K562 (cell line): Measurements from ENCODE around the gene CBFA2T3. TPM values are rescaled to one million over a fixed set of nuclear protein-coding genes. Genes with fewer than 3 reads are reported as not detected.

Experiments used
- CREBBP ChIP-seq: IDR thresholded peaks from one replicate; pipeline ENCODE4 v1.6.1; 2012; ENCODE audit warnings: low read depth, mild to moderate bottlenecking, control low read depth, inconsistent platforms, low read length
- DMBX1 ChIP-seq: fragments of 250-450 bp; sonication (Bioruptor Pico); IDR thresholded peaks from 2 replicates; pipeline ENCODE4 v1.8.0; 2022; ENCODE audit warnings: inconsistent platforms, mild to moderate bottlenecking, moderate library complexity, borderline replicate concordance
- EWSR1 ChIP-seq: fragments of 450-650 bp; IDR thresholded peaks from 2 replicates; pipeline ENCODE4 v1.6.1; 2018; ENCODE audit warnings: borderline replicate concordance, mild to moderate bottlenecking, low read depth, moderate library complexity; ENCODE audit not compliant: partially characterized antibody
- KDM2B ChIP-seq: fragments of 250-450 bp; sonication (Bioruptor Pico); IDR thresholded peaks from 2 replicates; pipeline ENCODE4 v1.8.0; 2021; ENCODE audit warnings: mild to moderate bottlenecking, moderate library complexity
- MLLT1 ChIP-seq, 2 experiments: fragments of 450-650 bp; IDR thresholded peaks; 2 replicates each; pipeline ENCODE4 v1.6.1; 2016
- NFATC3 ChIP-seq: fragments of 450-650 bp; IDR thresholded peaks from 2 replicates; pipeline ENCODE4 v1.6.1; 2017; ENCODE audit warnings: mild to moderate bottlenecking
- SAFB ChIP-seq: fragments of 200-400 bp; formaldehyde crosslinking; IDR thresholded peaks from 2 replicates; pipeline ENCODE4 v1.6.1; 2017; ENCODE audit warnings: low read depth, low read length, borderline replicate concordance
- SMARCA5 ChIP-seq: fragments of 450-650 bp; IDR thresholded peaks from 2 replicates; pipeline ENCODE4 v1.6.1; 2016
- SP2 ChIP-seq: IDR thresholded peaks from 2 replicates; pipeline ENCODE4 v1.6.1; 2011; ENCODE audit warnings: mild to moderate bottlenecking, low read depth, low read length, moderate library complexity; ENCODE audit not compliant: poor library complexity, severe bottlenecking; ENCODE audit errors: extremely low read depth
- ZBTB12 ChIP-seq: fragments of 250-450 bp; sonication (Bioruptor Pico); IDR thresholded peaks from 2 replicates; pipeline ENCODE4 v1.4.0; 2020
- ZFP91 ChIP-seq: sonication (generic); formaldehyde crosslinking; IDR thresholded peaks from 2 replicates; pipeline ENCODE4 v1.8.0; 2022; ENCODE audit warnings: mild to moderate bottlenecking, missing genetic modification reagents
- ZNF740 ChIP-seq, 3 experiments: fragments of 200-800 bp in 1 of 3; sonication (Bioruptor generic) in 1 of 3; sonication (generic) in 1 of 3; formaldehyde crosslinking in 1 of 3; IDR thresholded peaks; 2 replicates each; pipeline versions ENCODE4 v1.6.1 to v1.8.0; 2016 to 2022; ENCODE audit warnings: mild to moderate bottlenecking in 2 of 3, missing compliant biosample characterization in 2 of 3, missing genetic modification characterization in 2 of 3, missing genetic modification reagents in 1 of 3
- polyA plus RNA-seq, 8 experiments: library from polyadenylated mRNA; depleted of rRNA in 4 of 8; stranded (reverse) in 5 of 8; unstranded in 3 of 8; fragments of >200 nt; fragmentation: Nextera tagmentation in 2 of 8; fragmentation: Illumina TruSeq in 1 of 8; extraction: Ambion mirVana in 2 of 8; extraction: Trizol in 1 of 8; gene quantifications; 2 replicates each; pipeline versions ENCODE4 v1.2.1 to v1.2.3, GENCODE V29; 2011 to 2014; ENCODE audit warnings: inconsistent platforms in 1 of 8, missing spikeins in 1 of 8
- total RNA-seq, 7 experiments: library from RNA; depleted of rRNA in 6 of 7; stranded (reverse); fragments of >200 nt in 6 of 7; fragmentation: Illumina TruSeq in 2 of 7; extraction: Trizol in 2 of 7; gene quantifications; 2 replicates each; pipeline versions ENCODE4 v1.2.1 to v1.2.3, GENCODE V29; 2011 to 2021; ENCODE audit warnings: low replicate concordance in 1 of 7
- TF ChIP-seq, protein P1 (sequence below), 2 experiments: IDR thresholded peaks in 1 of 2; conservative IDR thresholded peaks in 1 of 2; 2 replicates each; pipeline ENCODE4 v1.6.1; 2016; ENCODE audit warnings: low read depth in 2 of 2, mild to moderate bottlenecking in 1 of 2, missing compliant biosample characterization in 1 of 2, missing genetic modification characterization in 1 of 2, moderate library complexity in 1 of 2

Gene CBFA2T3
- total and polyA plus RNA-seq, 9 of the 15 experiments (the other 6 are each of a cell fraction or from before 2014, with no cell fraction given), result 2.3 to 145 (median 6.7) TPM

DNA sequence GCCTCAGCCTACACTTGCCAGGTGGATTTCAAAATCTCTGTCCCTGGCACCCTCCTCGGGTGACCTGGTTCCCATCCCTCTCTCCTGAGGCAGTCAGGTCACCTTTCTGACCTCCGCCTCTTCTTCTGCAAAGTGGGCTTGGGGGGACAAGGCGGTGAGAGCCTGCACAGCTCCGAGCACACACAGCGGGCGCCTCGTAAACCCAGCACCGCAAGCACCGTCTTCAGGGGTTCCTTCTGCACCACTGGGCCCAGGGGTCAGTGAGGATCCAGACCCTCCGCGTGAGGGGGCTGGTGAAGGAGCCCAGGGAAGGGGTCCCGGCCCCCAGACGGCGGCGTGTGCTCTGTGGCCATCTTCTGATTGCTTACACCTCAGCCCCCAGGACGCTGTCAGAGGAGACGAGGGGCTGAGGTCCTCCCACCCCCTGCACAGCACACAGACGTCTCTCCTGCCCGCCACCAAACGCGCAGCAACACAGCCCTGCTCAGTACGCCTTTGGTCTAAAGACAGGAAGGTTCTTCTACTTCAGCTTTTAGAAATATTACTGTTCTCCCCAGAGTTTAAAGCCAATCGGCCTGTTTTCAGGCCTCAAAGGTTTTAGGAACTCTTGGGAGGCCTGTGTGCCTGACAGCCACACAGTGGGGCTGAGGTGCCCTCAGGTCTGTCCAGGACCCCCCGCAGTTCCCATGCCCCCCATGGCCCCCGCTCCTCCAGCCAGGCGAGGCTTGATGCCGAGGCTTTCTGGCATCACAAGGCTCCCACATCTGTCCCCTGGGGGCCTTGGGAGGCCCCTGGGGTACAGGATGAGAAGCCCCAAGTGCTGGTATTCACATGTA is 2.7 kb downstream of the CBFA2T3 start (continued):
- TF ChIP-seq DMBX1 (CRISPR knock-in tag) (no peak), NFATC3 (no peak), SP2 (no peak), KDM2B (no peak), MLLT1 (IDR thresholded peaks at IDR 0.05) (no peak), ZBTB12 (CRISPR knock-in tag) (no peak), CREBBP (no peak), SMARCA5 (no peak), ZNF740 (CRISPR knock-in tag; IDR thresholded peaks at IDR 0.05) (peak; percentile 66; the same call in 1 of the 2 replicates), ZNF740 (tag; IDR thresholded peaks at IDR 0.05) (no peak), ZFP91 (CRISPR knock-in tag) (no peak), EWSR1 (no peak), SAFB (no peak)
- TF ChIP-seq, protein P1, sequence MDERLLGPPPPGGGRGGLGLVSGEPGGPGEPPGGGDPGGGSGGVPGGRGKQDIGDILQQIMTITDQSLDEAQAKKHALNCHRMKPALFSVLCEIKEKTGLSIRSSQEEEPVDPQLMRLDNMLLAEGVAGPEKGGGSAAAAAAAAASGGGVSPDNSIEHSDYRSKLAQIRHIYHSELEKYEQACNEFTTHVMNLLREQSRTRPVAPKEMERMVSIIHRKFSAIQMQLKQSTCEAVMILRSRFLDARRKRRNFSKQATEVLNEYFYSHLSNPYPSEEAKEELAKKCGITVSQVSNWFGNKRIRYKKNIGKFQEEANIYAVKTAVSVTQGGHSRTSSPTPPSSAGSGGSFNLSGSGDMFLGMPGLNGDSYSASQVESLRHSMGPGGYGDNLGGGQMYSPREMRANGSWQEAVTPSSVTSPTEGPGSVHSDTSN (CRISPR knock-in tag; IDR thresholded peaks at IDR 0.05; ENCODE audit: low read depth), result no peak
- TF ChIP-seq, protein P1 (tag; conservative IDR thresholded peaks at IDR 0.05; ENCODE audit: low read depth), result no peak
